GM12878 (cell line): ENCODE results near the gene HNRNPU.

ENCODE experiments used
- BCL3 ChIP-seq: IDR thresholded peaks from 2 replicates; pipeline ENCODE4 v1.6.1; 2011; ENCODE audit warnings: borderline replicate concordance, low read depth, mild to moderate bottlenecking, moderate library complexity, low read length; ENCODE audit not compliant: insufficient read depth, poor library complexity, severe bottlenecking
- E2F8 ChIP-seq: fragments of 450-650 bp; IDR thresholded peaks from 2 replicates; pipeline ENCODE4 v1.6.1; 2018; ENCODE audit warnings: mild to moderate bottlenecking, low read depth, moderate library complexity; ENCODE audit not compliant: partially characterized antibody
- NBN ChIP-seq: fragments of 450-650 bp; IDR thresholded peaks from 2 replicates; pipeline ENCODE4 v1.6.1; 2016
- SMC3 ChIP-seq: IDR thresholded peaks from 2 replicates; pipeline ENCODE4 v1.6.1; 2011; ENCODE audit warnings: low read length, improper control_type of control experiment, borderline replicate concordance
- TF ChIP-seq, protein P1 (sequence below), 3 experiments: IDR thresholded peaks in 2 of 3; conservative IDR thresholded peaks in 1 of 3; 2 replicates each; pipeline ENCODE4 v1.5.1; 2011; ENCODE audit warnings: low read depth in 3 of 3, low read length in 3 of 3, mild to moderate bottlenecking in 3 of 3, control low read depth in 2 of 3, moderate library complexity in 2 of 3, inconsistent platforms in 1 of 3, mixed read lengths in 1 of 3; ENCODE audit not compliant: control insufficient read depth in 2 of 3, insufficient read depth in 1 of 3; ENCODE audit errors: extremely low read depth in 1 of 3
- TF ChIP-seq, protein P2 (sequence below): IDR thresholded peaks from 2 replicates; pipeline ENCODE4 v1.6.1; 2012; ENCODE audit warnings: low read length, inconsistent platforms

DNA sequence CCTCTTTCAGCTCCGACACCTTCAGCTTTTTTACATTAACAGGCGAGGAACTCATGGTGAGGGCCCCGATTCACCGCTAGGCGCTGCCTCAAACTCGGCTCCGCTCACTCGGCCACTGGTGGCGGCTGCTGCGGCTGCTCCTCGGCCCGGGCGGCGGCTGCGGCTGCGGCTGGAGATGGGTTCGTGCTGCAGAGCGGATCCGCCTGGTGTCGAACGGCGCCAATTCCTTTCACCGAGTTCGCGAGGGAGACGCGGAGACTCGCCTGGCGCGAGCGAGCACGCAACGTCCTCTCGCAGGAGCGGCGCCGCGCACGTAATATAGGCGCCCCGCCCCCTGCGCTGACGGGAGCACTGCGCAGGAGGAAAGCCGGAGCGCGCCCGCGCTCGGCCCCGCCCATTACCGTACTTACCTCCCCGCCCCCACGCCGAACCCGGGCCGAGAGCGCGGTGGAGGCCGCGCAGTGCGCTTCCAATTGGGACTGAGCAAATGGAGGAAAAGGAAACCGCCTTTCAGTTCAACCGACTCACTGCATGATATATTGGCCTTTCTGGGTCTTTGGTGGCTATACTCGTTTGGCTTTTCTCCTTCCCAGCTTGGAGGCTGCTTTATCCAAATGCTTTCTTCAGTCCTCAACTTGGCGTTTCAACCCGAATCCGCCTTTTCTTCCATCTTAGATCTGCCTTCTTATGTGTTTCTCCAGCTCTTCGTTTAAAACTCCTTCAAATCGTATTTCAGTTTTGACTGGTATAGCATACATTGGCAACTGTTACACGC is at the start of gene HNRNPU:
- no peak for TF ChIP-seq BCL3
- TF ChIP-seq, protein P1, sequence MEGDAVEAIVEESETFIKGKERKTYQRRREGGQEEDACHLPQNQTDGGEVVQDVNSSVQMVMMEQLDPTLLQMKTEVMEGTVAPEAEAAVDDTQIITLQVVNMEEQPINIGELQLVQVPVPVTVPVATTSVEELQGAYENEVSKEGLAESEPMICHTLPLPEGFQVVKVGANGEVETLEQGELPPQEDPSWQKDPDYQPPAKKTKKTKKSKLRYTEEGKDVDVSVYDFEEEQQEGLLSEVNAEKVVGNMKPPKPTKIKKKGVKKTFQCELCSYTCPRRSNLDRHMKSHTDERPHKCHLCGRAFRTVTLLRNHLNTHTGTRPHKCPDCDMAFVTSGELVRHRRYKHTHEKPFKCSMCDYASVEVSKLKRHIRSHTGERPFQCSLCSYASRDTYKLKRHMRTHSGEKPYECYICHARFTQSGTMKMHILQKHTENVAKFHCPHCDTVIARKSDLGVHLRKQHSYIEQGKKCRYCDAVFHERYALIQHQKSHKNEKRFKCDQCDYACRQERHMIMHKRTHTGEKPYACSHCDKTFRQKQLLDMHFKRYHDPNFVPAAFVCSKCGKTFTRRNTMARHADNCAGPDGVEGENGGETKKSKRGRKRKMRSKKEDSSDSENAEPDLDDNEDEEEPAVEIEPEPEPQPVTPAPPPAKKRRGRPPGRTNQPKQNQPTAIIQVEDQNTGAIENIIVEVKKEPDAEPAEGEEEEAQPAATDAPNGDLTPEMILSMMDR (IDR thresholded peaks at IDR 0.05 in 2 of 3, conservative IDR thresholded peaks at IDR 0.05 in 1 of 3; ENCODE audit: control insufficient read depth in 2 of 3, extremely low read depth in 1 of 3, insufficient read depth in 1 of 3, low read depth in 3 of 3, low read length in 3 of 3), result peak; percentile 9 to 30 (median 16); a peak in 3 of 6 replicates
- peak; percentile 80 for TF ChIP-seq NBN
- peak; percentile 40 for TF ChIP-seq E2F8
- TF ChIP-seq SMC3, result no peak
- TF ChIP-seq, protein P2, sequence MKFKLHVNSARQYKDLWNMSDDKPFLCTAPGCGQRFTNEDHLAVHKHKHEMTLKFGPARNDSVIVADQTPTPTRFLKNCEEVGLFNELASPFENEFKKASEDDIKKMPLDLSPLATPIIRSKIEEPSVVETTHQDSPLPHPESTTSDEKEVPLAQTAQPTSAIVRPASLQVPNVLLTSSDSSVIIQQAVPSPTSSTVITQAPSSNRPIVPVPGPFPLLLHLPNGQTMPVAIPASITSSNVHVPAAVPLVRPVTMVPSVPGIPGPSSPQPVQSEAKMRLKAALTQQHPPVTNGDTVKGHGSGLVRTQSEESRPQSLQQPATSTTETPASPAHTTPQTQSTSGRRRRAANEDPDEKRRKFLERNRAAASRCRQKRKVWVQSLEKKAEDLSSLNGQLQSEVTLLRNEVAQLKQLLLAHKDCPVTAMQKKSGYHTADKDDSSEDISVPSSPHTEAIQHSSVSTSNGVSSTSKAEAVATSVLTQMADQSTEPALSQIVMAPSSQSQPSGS, result no peak
